Middle frontal gyrus (tissue), 1 donor: Measurements from ENCODE around the gene CPLANE2.
"Not testable (repeated sequence)": the region's sequence is repeated elsewhere in the genome, so short reads cannot be mapped to it uniquely, and the experiment has no call there.

Source experiments
- DNase-seq: peaks from one replicate; pipeline ENCODE4 v3.0.0-alpha.2; 2015; ENCODE audit warnings: low spot score; ENCODE audit errors: extremely low spot score

The CPLANE2 gene

GRCh38 chr1:16209847-16210407 lies 27.1 kb downstream of the CPLANE2 start:
- DNase-seq = no peak

GRCh38 chr1:16209132-16209846 lies 27.7 kb downstream of the CPLANE2 start:
- no peak for DNase-seq

- DNase-seq = no peak
Measured at GRCh38 chr1:16208270-16208987, 28.6 kb downstream of the CPLANE2 start.

GRCh38 chr1:16207318-16208269 lies 29.4 kb downstream of the CPLANE2 start:
- DNase-seq = no peak

GRCh38 chr1:16206547-16207317 lies 30.3 kb downstream of the CPLANE2 start:
- DNase-seq = peak; percentile 64

GRCh38 chr1:16205891-16206546 lies 31.0 kb downstream of the CPLANE2 start:
- no peak for DNase-seq

GRCh38 chr1:16205334-16205671 lies 31.7 kb downstream of the CPLANE2 start:
- no peak for DNase-seq

GRCh38 chr1:16204634-16205333 lies 32.2 kb downstream of the CPLANE2 start:
- DNase-seq = no peak

GRCh38 chr1:16204216-16204615 lies 32.8 kb downstream of the CPLANE2 start:
- DNase-seq = no peak

GRCh38 chr1:16203550-16203949 lies 33.4 kb downstream of the CPLANE2 start:
- no peak for DNase-seq

GRCh38 chr1:16202281-16203210 lies 34.4 kb downstream of the CPLANE2 start:
- no peak for DNase-seq

GRCh38 chr1:16199700-16200099 lies 37.3 kb downstream of the CPLANE2 start:
- no peak for DNase-seq

- DNase-seq = no peak
Measured at GRCh38 chr1:16199157-16199501, 37.9 kb downstream of the CPLANE2 start.

GRCh38 chr1:16198444-16199156 lies 38.4 kb downstream of the CPLANE2 start:
- no peak for DNase-seq

- DNase-seq = no peak
Measured at GRCh38 chr1:16196874-16197273, 40.1 kb downstream of the CPLANE2 start.

GRCh38 chr1:16196139-16196538 lies 40.8 kb downstream of the CPLANE2 start:
- DNase-seq = not testable (repeated sequence)

GRCh38 chr1:16195518-16195905 lies 41.5 kb downstream of the CPLANE2 start:
- DNase-seq = no peak

- no peak for DNase-seq
Measured at GRCh38 chr1:16191916-16192546, 45.0 kb downstream of the CPLANE2 start.
